HFF-Myc (cell line): ENCODE results near the gene KCNMA1.

Experiments used
- DNase-seq: peaks from one replicate; pipeline ENCODE4 v3.0.0-alpha.2; 2011; ENCODE audit warnings: low read depth; ENCODE audit errors: extremely low read depth
- H3K4me3 ChIP-seq: replicated peaks from 2 replicates; pipeline ENCODE4 v1.5.1; 2011; ENCODE audit warnings: low read depth, mild to moderate bottlenecking, control low read depth, low read length
- CTCF ChIP-seq: IDR thresholded peaks from 2 replicates; pipeline ENCODE4 v1.5.1; 2012; ENCODE audit warnings: mild to moderate bottlenecking, low read depth, low read length, control low read depth; ENCODE audit errors: missing control alignments

KCNMA1 gene

GRCh38 chr10:76971547-76972170 is 665.9 kb downstream of the KCNMA1 start:
- TF ChIP-seq CTCF: no peak
- no peak for DNase-seq
- no peak overlapping the region for H3K4me3 ChIP-seq

- TF ChIP-seq CTCF: no peak
- peak; percentile 6 for DNase-seq
- H3K4me3 ChIP-seq: no peak overlapping the region
Observed at GRCh38 chr10:76970711-76971519, 666.7 kb downstream of the KCNMA1 start.

- DNase-seq: no peak
- H3K4me3 ChIP-seq: no peak overlapping the region
- TF ChIP-seq CTCF: no peak
Observed at GRCh38 chr10:76969366-76969948, 668.2 kb downstream of the KCNMA1 start.

- no peak for DNase-seq
- TF ChIP-seq CTCF: no peak
- no peak overlapping the region for H3K4me3 ChIP-seq
Observed at GRCh38 chr10:76968483-76968882, 669.1 kb downstream of the KCNMA1 start.

GRCh38 chr10:76962851-76963250 is 674.8 kb downstream of the KCNMA1 start:
- DNase-seq: peak; percentile 57
- no peak for TF ChIP-seq CTCF

GRCh38 chr10:76961841-76962240 is 675.8 kb downstream of the KCNMA1 start:
- H3K4me3 ChIP-seq: no peak overlapping the region
- TF ChIP-seq CTCF: no peak
- DNase-seq: no peak

More at GRCh38 chr10:76962851-76963250, 674.8 kb downstream of the KCNMA1 start:
- no peak overlapping the region for H3K4me3 ChIP-seq
